Panc1 (cell line): ENCODE results near the gene BASP1. TPM values are rescaled to one million over a fixed set of nuclear protein-coding genes. Genes with fewer than 3 reads are reported as not detected.

Experiments
- ATAC-seq: fragments of 200-7000 bp; cut with Tn5 transposase; 2 replicates; pipeline ENCODE4 v1.9.1; 2020; ENCODE audit warnings: mild to moderate bottlenecking, moderate library complexity
- BruUV-seq: library from RNA; stranded (reverse); fragments of 400-500 nt; replicated peaks from 2 replicates; lab custom pipeline; 2021; lab: Mats Ljungman, UMichigan
- CTCF ChIA-PET: fragments of 300-600 bp; sonication (Branson Sonifier 250); formaldehyde crosslinking; loops from one replicate; lab custom pipeline; 2022; ENCODE audit warnings: antibody characterized with exemption; lab: Charles Lee
- POLR2A ChIA-PET: fragments of 300-600 bp; sonication (Branson Sonifier 250); formaldehyde crosslinking; loops from one replicate; lab custom pipeline; 2022; ENCODE audit warnings: antibody characterized with exemption; lab: Charles Lee
- DNase-seq: peaks from one replicate; pipeline ENCODE4 v3.0.0-alpha.2; 2010; ENCODE audit warnings: low read depth, low spot score
- H3K27ac ChIP-seq: 2 replicates; pipeline ENCODE4 v1.5.1; 2011; ENCODE audit warnings: mild to moderate bottlenecking, low read length, inconsistent platforms
- H3K27me3 ChIP-seq: fragments of 200-500 bp; sonication (Bioruptor generic); 2 replicates; pipeline ENCODE4 v1.6.0; 2014; ENCODE audit warnings: low read length, inconsistent platforms; ENCODE audit not compliant: control insufficient read depth, insufficient read depth
- H3K36me3 ChIP-seq: fragments of 200-500 bp; sonication (Bioruptor generic); 2 replicates; pipeline ENCODE4 v1.5.1; 2014; ENCODE audit warnings: inconsistent platforms, mild to moderate bottlenecking, low read length, moderate library complexity; ENCODE audit not compliant: control insufficient read depth, insufficient read depth
- H3K4me1 ChIP-seq: 2 replicates; pipeline ENCODE4 v1.5.1; 2011; ENCODE audit warnings: inconsistent platforms, mild to moderate bottlenecking, low read length, moderate library complexity; ENCODE audit not compliant: control insufficient read depth, insufficient read depth
- H3K4me3 ChIP-seq, 2 experiments: 2 replicates each; pipeline ENCODE4 v1.5.1; 2011 to 2012; ENCODE audit warnings: low read depth in 2 of 2, low read length in 2 of 2, mild to moderate bottlenecking in 2 of 2, inconsistent platforms in 1 of 2, moderate library complexity in 1 of 2
- H3K9me3 ChIP-seq: fragments of 200-500 bp; sonication (Bioruptor generic); 2 replicates; pipeline ENCODE4 v1.5.1; 2014; ENCODE audit warnings: low read depth, mild to moderate bottlenecking, inconsistent platforms, low read length, moderate library complexity; ENCODE audit not compliant: control insufficient read depth, insufficient read depth
- CTCF ChIP-seq: fragments of 450-650 bp; IDR thresholded peaks from 2 replicates; pipeline ENCODE4 v1.5.1; 2017; ENCODE audit warnings: mild to moderate bottlenecking
- POLR2AphosphoS5 ChIP-seq: IDR thresholded peaks from 2 replicates; pipeline ENCODE4 v1.6.1; 2012; ENCODE audit warnings: mild to moderate bottlenecking, low read depth, low read length, moderate library complexity
- REST ChIP-seq, 2 experiments: IDR thresholded peaks; 2 replicates each; pipeline ENCODE4 v1.6.1; 2011 to 2012; ENCODE audit warnings: low read depth in 2 of 2, control low read depth in 1 of 2, low read length in 1 of 2, mild to moderate bottlenecking in 1 of 2, moderate library complexity in 1 of 2; ENCODE audit not compliant: insufficient read depth in 1 of 2
- SIN3A ChIP-seq: IDR thresholded peaks from 2 replicates; pipeline ENCODE4 v1.6.1; 2012; ENCODE audit warnings: low read depth, mild to moderate bottlenecking, low read length, moderate library complexity, borderline replicate concordance; ENCODE audit not compliant: insufficient read depth
- TCF7L2 ChIP-seq: IDR thresholded peaks from 2 replicates; pipeline ENCODE4 v1.6.1; 2011; ENCODE audit warnings: mild to moderate bottlenecking, low read depth, low read length, inconsistent platforms
- in situ Hi-C: cut with HindIII; loops from 2 replicates; pipeline ENCODE4 v1.10.0; 2016; ENCODE audit warnings: low sequenced_read_pairs, low pct_unique_long_range_greater_than_20kb
- intact Hi-C: fragments of 100-400 bp; cut with micrococcal nuclease; formaldehyde crosslinking; loops from one replicate; pipeline ENCODE4 v1.10.0; 2022; ENCODE audit not compliant: unreplicated experiment
- total RNA-seq: library from RNA; stranded (reverse); gene quantifications from one replicate; pipeline ENCODE4 v1.2.1, GENCODE V29; 2021; ENCODE audit not compliant: unreplicated experiment

BASP1 gene
- total RNA-seq, 1 experiment from 2014 or later: 217 TPM

- ATAC-seq: no peak
- peaks cover 3% of the 10 kb centered on the region; the same call in 1 of the 2 replicates for H3K36me3 ChIP-seq
- no peaks in the 10 kb centered on the region for H3K9me3 ChIP-seq
- peaks cover 30% of the 10 kb centered on the region for H3K4me1 ChIP-seq
- no peak overlapping the region for H3K27ac ChIP-seq
- DNase-seq: no peak
- H3K4me3 ChIP-seq: no peak overlapping the region
- TF ChIP-seq REST (IDR thresholded peaks at IDR 0.05; ENCODE audit: insufficient read depth in 1 of 2, low read depth in 2 of 2, low read length in 1 of 2) (no peak), SIN3A (no peak), POLR2AphosphoS5 (no peak), CTCF (no peak), TCF7L2 (no peak)
- H3K27me3 ChIP-seq: no peaks in the 10 kb centered on the region
- no TSS peak for BruUV-seq
- CTCF ChIA-PET: no interaction called here
- in situ Hi-C loops (no loop called here), intact Hi-C loops (no loop called here)
- POLR2A ChIA-PET: no interaction called here
These were observed 47.6 kb downstream of the BASP1 start for GRCh38 chr5:17265041-17265440.

- no TSS peak for BruUV-seq
- Histone ChIP-seq H3K4me3 (no peak overlapping the region), H3K27me3 (no peaks in the 10 kb centered on the region), H3K36me3 (peaks cover 3% of the 10 kb centered on the region; the same call in 1 of the 2 replicates), H3K4me1 (peaks cover 17% of the 10 kb centered on the region; the same call in 1 of the 2 replicates), H3K27ac (no peak overlapping the region), H3K9me3 (no peaks in the 10 kb centered on the region)
- ATAC-seq (no peak), DNase-seq (no peak)
- intact Hi-C loops: no loop called here
- ChIA-PET POLR2A (interaction anchor here (0.6 kb wide), 1 partner anchor 63 kb away, joined by 7 read pairs; no protein-coding TSS in a partner anchor), CTCF (no interaction called here)
- TF ChIP-seq TCF7L2 (no peak), REST (IDR thresholded peaks at IDR 0.05; ENCODE audit: insufficient read depth in 1 of 2, low read depth in 2 of 2, low read length in 1 of 2) (no peak), SIN3A (no peak), CTCF (no peak), POLR2AphosphoS5 (no peak)
- in situ Hi-C loops: no loop called here
These were observed 49.7 kb downstream of the BASP1 start for GRCh38 chr5:17267106-17267505.
